OCI-LY7 (cell line): ENCODE measurements around the gene KCTD8. TPM values are rescaled to one million over a fixed set of nuclear protein-coding genes. Genes with fewer than 3 reads are reported as not detected.
"Not testable (repeated sequence)": the region's sequence is repeated elsewhere in the genome, so short reads cannot be mapped to it uniquely, and the experiment has no call there.

Source experiments
- BruUV-seq: library from RNA; stranded (reverse); fragments of 400-500 nt; replicated peaks from 2 replicates; lab custom pipeline; 2021; lab: Mats Ljungman, UMichigan
- CTCF ChIA-PET: fragments of 300-600 bp; sonication (Branson Sonifier 250); formaldehyde crosslinking; loops from one replicate; lab custom pipeline; 2022; ENCODE audit warnings: antibody characterized with exemption; ENCODE audit not compliant: unreplicated experiment; lab: Charles Lee
- POLR2A ChIA-PET: fragments of 300-600 bp; sonication (Branson Sonifier 250); formaldehyde crosslinking; loops from one replicate; lab custom pipeline; 2022; ENCODE audit warnings: antibody characterized with exemption; lab: Charles Lee
- DNase-seq: peaks from one replicate; pipeline ENCODE4 v3.0.0-alpha.2; 2015; ENCODE audit warnings: low spot score
- H2AFZ ChIP-seq: fragments of 200-600 bp; sonication (generic), shearing (Covaris generic); 2 replicates; pipeline ENCODE4 v1.6.1; 2014; ENCODE audit warnings: mild to moderate bottlenecking, antibody characterized with exemption, low read length, moderate library complexity
- H3K27ac ChIP-seq: fragments of 200-600 bp; sonication (generic); 2 replicates; pipeline ENCODE4 v1.5.1; 2014; ENCODE audit warnings: mixed run types, low read depth, mild to moderate bottlenecking, moderate library complexity, low read length, inconsistent platforms; ENCODE audit not compliant: poor library complexity, severe bottlenecking
- H3K36me3 ChIP-seq: fragments of 200-600 bp; sonication (generic); 2 replicates; pipeline ENCODE4 v1.6.1; 2014; ENCODE audit warnings: mild to moderate bottlenecking, antibody characterized with exemption, low read length, moderate library complexity, mixed read lengths; ENCODE audit not compliant: insufficient read depth
- H3K4me1 ChIP-seq: fragments of 200-600 bp; sonication (generic); 2 replicates; pipeline ENCODE4 v1.5.1; 2014; ENCODE audit warnings: mild to moderate bottlenecking, low read length; ENCODE audit not compliant: insufficient read depth, poor library complexity, severe bottlenecking
- H3K4me2 ChIP-seq: fragments of 200-600 bp; sonication (generic); 2 replicates; pipeline ENCODE4 v1.6.1; 2014; ENCODE audit warnings: mild to moderate bottlenecking, low read length
- H3K4me3 ChIP-seq: fragments of 200-600 bp; sonication (generic); 2 replicates; pipeline ENCODE4 v1.5.1; 2014; ENCODE audit warnings: mild to moderate bottlenecking, low read depth, low read length; ENCODE audit not compliant: poor library complexity, severe bottlenecking
- H3K79me2 ChIP-seq: fragments of 200-600 bp; sonication (generic); 2 replicates; pipeline ENCODE4 v1.6.1; 2016; ENCODE audit warnings: low read depth, mild to moderate bottlenecking, low read length, moderate library complexity, mixed read lengths; ENCODE audit not compliant: insufficient read depth
- H3K9me2 ChIP-seq: fragments of 200-600 bp; sonication (generic); 2 replicates; pipeline ENCODE4 v1.6.1; 2016; ENCODE audit warnings: mild to moderate bottlenecking, low read length, mixed read lengths; ENCODE audit not compliant: insufficient read depth
- H3K9me3 ChIP-seq: fragments of 200-600 bp; sonication (generic); 2 replicates; pipeline ENCODE4 v1.6.1; 2014; ENCODE audit warnings: mild to moderate bottlenecking, mixed run types, low read length, mixed read lengths
- H4K20me1 ChIP-seq: fragments of 200-600 bp; sonication (generic); 2 replicates; pipeline ENCODE4 v1.6.1; 2014; ENCODE audit warnings: mild to moderate bottlenecking, antibody characterized with exemption, low read length, moderate library complexity, mixed read lengths; ENCODE audit not compliant: insufficient read depth
- CTCF ChIP-seq: fragments of 200-600 bp; sonication (generic); conservative IDR thresholded peaks from 2 replicates; pipeline ENCODE4 v1.5.1; 2014; ENCODE audit warnings: mild to moderate bottlenecking, antibody characterized with exemption, low read length, moderate library complexity, mixed read lengths
- EZH2phosphoT487 ChIP-seq: fragments of 200-600 bp; sonication (generic); IDR thresholded peaks from 2 replicates; pipeline ENCODE4 v1.6.1; 2018; ENCODE audit warnings: low read depth, borderline replicate concordance, mild to moderate bottlenecking, mixed run types, antibody characterized with exemption, low read length, moderate library complexity, mixed read lengths
- intact Hi-C: fragments of 100-400 bp; cut with micrococcal nuclease; formaldehyde crosslinking; loops from one replicate; pipeline ENCODE4 v1.10.0; 2022; ENCODE audit not compliant: unreplicated experiment
- total RNA-seq, 2 experiments: library from RNA; depleted of rRNA in 1 of 2; stranded (reverse); fragments of >200 nt in 1 of 2; shearing (Covaris generic) in 1 of 2; gene quantifications; 2 replicates each; pipeline ENCODE4 v1.2.3, GENCODE V29; 2014 to 2022

KCTD8 gene
- total RNA-seq, 2 experiments from 2014 or later, result not detected

- POLR2A ChIA-PET, result interaction anchor here (0.7 kb wide), 1 partner anchor 47 kb away, joined by 4 read pairs; no protein-coding TSS in a partner anchor
Observed at GRCh38 chr4:44186096-44186849, 262.3 kb downstream of the KCTD8 start.

GRCh38 chr4:44181491-44182349 is 266.9 kb downstream of the KCTD8 start:
- BruUV-seq, H3K4me3 ChIP-seq, CTCF ChIA-PET, H3K4me2 ChIP-seq, H3K9me3 ChIP-seq, H3K27ac ChIP-seq, H4K20me1 ChIP-seq, H3K4me1 ChIP-seq, intact Hi-C loops, DNase-seq, H3K79me2 ChIP-seq, H3K9me2 ChIP-seq, H3K36me3 ChIP-seq, H2AFZ ChIP-seq: not testable (repeated sequence)
- POLR2A ChIA-PET, result interaction anchor here (0.6 kb wide), 1 partner anchor 10 kb away, joined by 3 read pairs; no protein-coding TSS in a partner anchor

More at GRCh38 chr4:44186096-44186849, 262.3 kb downstream of the KCTD8 start:
- no peaks in the 10 kb centered on the region for H3K79me2 ChIP-seq
- H3K36me3 ChIP-seq, result no peaks in the 10 kb centered on the region
- H2AFZ ChIP-seq, result no peak overlapping the region
- no TSS peak for BruUV-seq
- H3K9me2 ChIP-seq, result no peaks in the 10 kb centered on the region
- no peaks in the 10 kb centered on the region for H3K9me3 ChIP-seq
- TF ChIP-seq EZH2phosphoT487, result no peak
- no peak for TF ChIP-seq CTCF
- no peaks in the 10 kb centered on the region for H4K20me1 ChIP-seq
- H3K27ac ChIP-seq, result no peak overlapping the region
- intact Hi-C loops, result no loop called here
- no peaks in the 10 kb centered on the region for H3K4me1 ChIP-seq
- CTCF ChIA-PET, result no interaction called here
- H3K4me2 ChIP-seq, result no peak overlapping the region
- H3K4me3 ChIP-seq, result no peak overlapping the region
- DNase-seq, result no peak

GRCh38 chr4:44167766-44168165 is 280.8 kb downstream of the KCTD8 start:
- H3K9me3 ChIP-seq, DNase-seq, intact Hi-C loops, H3K36me3 ChIP-seq, H3K79me2 ChIP-seq, H3K27ac ChIP-seq, CTCF ChIA-PET, H3K9me2 ChIP-seq, POLR2A ChIA-PET, BruUV-seq, H4K20me1 ChIP-seq, H3K4me1 ChIP-seq, H3K4me2 ChIP-seq, H2AFZ ChIP-seq, H3K4me3 ChIP-seq: not testable (repeated sequence)
